Hepatocyte (in vitro differentiated cells): ENCODE data around the gene AXIN1. TPM values are rescaled to one million over a fixed set of nuclear protein-coding genes. Genes with fewer than 3 reads are reported as not detected.

Experiments
- DNase-seq: peaks from one replicate; pipeline ENCODE4 v3.0.0-alpha.2; 2016; ENCODE audit warnings: low spot score
- H2AFZ ChIP-seq: fragments of 200-600 bp; sonication (generic); 2 replicates; pipeline ENCODE4 v1.6.0; 2016; ENCODE audit warnings: antibody characterized with exemption, mild to moderate bottlenecking
- H3K27ac ChIP-seq: fragments of 200-600 bp; sonication (generic); 2 replicates; pipeline ENCODE4 v1.5.1; 2016; ENCODE audit warnings: mild to moderate bottlenecking
- H3K27me3 ChIP-seq: fragments of 200-600 bp; sonication (generic); 2 replicates; pipeline ENCODE4 v1.6.1; 2016
- H3K36me3 ChIP-seq: fragments of 200-600 bp; sonication (generic); replicated peaks from 2 replicates; pipeline ENCODE4 v1.5.1; 2016; ENCODE audit warnings: low read depth; ENCODE audit not compliant: insufficient read depth
- H3K4me1 ChIP-seq: fragments of 200-600 bp; sonication (generic); 2 replicates; pipeline ENCODE4 v1.5.1; 2016; ENCODE audit warnings: mild to moderate bottlenecking, moderate library complexity; ENCODE audit not compliant: insufficient read depth
- H3K4me2 ChIP-seq: fragments of 200-600 bp; sonication (generic); 2 replicates; pipeline ENCODE4 v1.6.0; 2016
- H3K4me3 ChIP-seq: fragments of 200-600 bp; sonication (generic); 2 replicates; pipeline ENCODE4 v1.5.1; 2016; ENCODE audit warnings: mild to moderate bottlenecking
- H3K79me2 ChIP-seq: fragments of 200-600 bp; sonication (generic); 2 replicates; pipeline ENCODE4 v1.6.0; 2017; ENCODE audit warnings: mild to moderate bottlenecking
- H3K9me2 ChIP-seq: fragments of 200-600 bp; sonication (generic); replicated peaks from 2 replicates; pipeline ENCODE4 v1.6.0; 2017; ENCODE audit warnings: mild to moderate bottlenecking; ENCODE audit not compliant: insufficient read depth
- H3K9me3 ChIP-seq: fragments of 200-600 bp; sonication (generic); 2 replicates; pipeline ENCODE4 v1.5.1; 2016; ENCODE audit warnings: low read depth, mild to moderate bottlenecking
- H4K20me1 ChIP-seq: fragments of 200-600 bp; sonication (generic); 2 replicates; pipeline ENCODE4 v1.6.0; 2016; ENCODE audit warnings: mild to moderate bottlenecking; ENCODE audit not compliant: insufficient read depth, poor library complexity, severe bottlenecking
- EZH2 ChIP-seq: fragments of 200-600 bp; sonication (generic); IDR thresholded peaks from 2 replicates; pipeline ENCODE4 v1.6.1; 2016; ENCODE audit warnings: antibody characterized with exemption, mild to moderate bottlenecking, borderline replicate concordance
- EZH2phosphoT487 ChIP-seq: fragments of 200-600 bp; sonication (generic); IDR thresholded peaks from one replicate; pipeline ENCODE4 v1.6.1; 2018; ENCODE audit warnings: antibody characterized with exemption, mild to moderate bottlenecking, low read depth, moderate library complexity; ENCODE audit not compliant: unreplicated experiment, severe bottlenecking
- WGBS: methylation state at CpG from one replicate; pipeline ENCODE4 v1.1.6; 2016; ENCODE audit warnings: low lambda C conversion rate; ENCODE audit errors: missing lambda C conversion rate; 5-methylcytosine and 5-hydroxymethylcytosine counted together
- polyA plus RNA-seq: library from polyadenylated mRNA; unstranded; fragments of >200 nt; fragmentation: Nextera tagmentation; extraction: Ambion mirVana; gene quantifications from 2 replicates; pipeline ENCODE4 v1.2.1, GENCODE V29; 2016
- total RNA-seq: library from RNA; depleted of rRNA; stranded (reverse); fragments of >200 nt; gene quantifications from 2 replicates; pipeline ENCODE4 v1.2.3, GENCODE V29; 2014
- TF ChIP-seq, protein P1 (sequence below): fragments of 200-600 bp; sonication (generic); IDR thresholded peaks from 2 replicates; pipeline ENCODE4 v1.5.1; 2016; ENCODE audit warnings: antibody characterized with exemption, mild to moderate bottlenecking; ENCODE audit not compliant: poor library complexity

Gene AXIN1
- total and polyA plus RNA-seq, 2 experiments from 2014 or later: 16.1 to 27.2 TPM

GRCh38 chr16:311725-312124 lies 40.8 kb downstream of the AXIN1 start:
- Histone ChIP-seq H2AFZ (no peak overlapping the region), H3K36me3 (no peaks in the 10 kb centered on the region), H3K27me3 (no peaks in the 10 kb centered on the region), H3K4me3 (no peak overlapping the region), H3K9me3 (no peaks in the 10 kb centered on the region), H3K4me2 (no peak overlapping the region), H3K4me1 (no peaks in the 10 kb centered on the region), H4K20me1 (peaks cover 8% of the 10 kb centered on the region), H3K9me2 (no peaks in the 10 kb centered on the region), H3K27ac (no peak overlapping the region), H3K79me2 (peaks cover 26% of the 10 kb centered on the region)
- DNase-seq: no peak
- TF ChIP-seq EZH2: no peak
- 96% methylated on average over 15 of the region's 15 CpGs for WGBS

GRCh38 chr16:309476-309875 lies 43.0 kb downstream of the AXIN1 start:
- peaks cover 4% of the 10 kb centered on the region for H3K79me2 ChIP-seq
- DNase-seq: no peak
- H3K9me3 ChIP-seq: no peaks in the 10 kb centered on the region
- no peaks in the 10 kb centered on the region for H4K20me1 ChIP-seq
- H3K4me1 ChIP-seq: no peaks in the 10 kb centered on the region
- no peak for TF ChIP-seq EZH2phosphoT487
- no peak for TF ChIP-seq EZH2
- TF ChIP-seq, protein P1, sequence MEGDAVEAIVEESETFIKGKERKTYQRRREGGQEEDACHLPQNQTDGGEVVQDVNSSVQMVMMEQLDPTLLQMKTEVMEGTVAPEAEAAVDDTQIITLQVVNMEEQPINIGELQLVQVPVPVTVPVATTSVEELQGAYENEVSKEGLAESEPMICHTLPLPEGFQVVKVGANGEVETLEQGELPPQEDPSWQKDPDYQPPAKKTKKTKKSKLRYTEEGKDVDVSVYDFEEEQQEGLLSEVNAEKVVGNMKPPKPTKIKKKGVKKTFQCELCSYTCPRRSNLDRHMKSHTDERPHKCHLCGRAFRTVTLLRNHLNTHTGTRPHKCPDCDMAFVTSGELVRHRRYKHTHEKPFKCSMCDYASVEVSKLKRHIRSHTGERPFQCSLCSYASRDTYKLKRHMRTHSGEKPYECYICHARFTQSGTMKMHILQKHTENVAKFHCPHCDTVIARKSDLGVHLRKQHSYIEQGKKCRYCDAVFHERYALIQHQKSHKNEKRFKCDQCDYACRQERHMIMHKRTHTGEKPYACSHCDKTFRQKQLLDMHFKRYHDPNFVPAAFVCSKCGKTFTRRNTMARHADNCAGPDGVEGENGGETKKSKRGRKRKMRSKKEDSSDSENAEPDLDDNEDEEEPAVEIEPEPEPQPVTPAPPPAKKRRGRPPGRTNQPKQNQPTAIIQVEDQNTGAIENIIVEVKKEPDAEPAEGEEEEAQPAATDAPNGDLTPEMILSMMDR: no peak
- no peak overlapping the region for H3K27ac ChIP-seq
- no peaks in the 10 kb centered on the region for H3K9me2 ChIP-seq
- H3K4me2 ChIP-seq: no peak overlapping the region
- H2AFZ ChIP-seq: no peak overlapping the region
- H3K27me3 ChIP-seq: no peaks in the 10 kb centered on the region
- 92% methylated on average over 7 of the region's 7 CpGs for WGBS
- H3K4me3 ChIP-seq: no peak overlapping the region
- H3K36me3 ChIP-seq: no peaks in the 10 kb centered on the region

DNA sequence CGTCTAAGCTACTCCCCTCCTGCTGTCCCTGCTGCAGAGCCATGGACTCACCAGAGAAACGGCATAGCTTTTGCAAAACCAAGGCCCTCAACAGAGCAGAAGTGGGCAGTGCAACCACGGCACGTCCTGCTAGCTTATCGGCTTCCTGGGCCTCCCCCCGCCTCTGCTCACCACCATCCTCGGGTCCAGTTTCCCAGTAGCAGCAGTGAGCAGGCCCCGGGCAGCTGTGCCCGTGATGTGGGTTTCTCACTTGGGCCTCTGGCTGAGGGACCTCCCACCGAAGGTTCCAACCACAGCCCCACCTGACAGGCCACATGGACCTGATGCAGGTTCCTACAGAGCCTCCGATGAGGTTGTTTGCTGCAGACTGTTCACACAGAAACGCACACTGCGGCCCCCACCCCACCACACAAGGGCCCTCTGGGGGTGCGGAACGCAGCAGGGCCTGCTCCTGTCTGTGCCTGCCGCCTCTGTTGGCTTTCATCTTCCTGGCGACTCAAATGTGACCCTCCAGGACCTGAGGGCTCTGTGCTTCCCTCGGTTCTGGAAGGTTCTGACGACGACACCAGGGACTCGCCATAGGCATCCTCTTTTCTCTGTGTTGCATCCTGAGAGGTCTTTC lies 44.7 kb downstream of the AXIN1 start:
- H3K4me3 ChIP-seq: no peak overlapping the region
- H3K36me3 ChIP-seq: no peaks in the 10 kb centered on the region

DNA sequence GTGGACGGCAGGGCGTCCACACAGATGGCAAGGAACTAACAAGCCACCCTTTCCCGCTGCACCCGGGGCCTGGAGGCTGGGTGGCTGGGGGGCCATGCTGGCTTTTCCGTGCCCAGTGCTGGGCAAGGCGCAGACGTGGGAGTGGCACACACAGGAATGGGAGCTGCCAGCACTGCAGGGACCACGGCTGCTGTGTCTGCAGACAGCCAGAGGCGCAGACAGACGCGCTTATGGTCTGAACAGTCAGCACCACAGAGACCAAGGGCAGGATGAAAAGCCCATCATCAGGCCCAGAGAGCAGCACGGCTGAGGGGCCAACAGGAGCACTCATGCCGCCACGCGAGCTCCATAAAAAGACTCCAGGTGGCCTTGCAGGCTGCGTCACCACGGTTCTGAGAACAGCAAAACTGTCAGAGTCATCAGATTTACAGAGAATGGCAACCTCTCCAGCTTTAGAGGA lies 45.6 kb downstream of the AXIN1 start:
- no peaks in the 10 kb centered on the region for H3K27me3 ChIP-seq
- TF ChIP-seq EZH2phosphoT487: no peak
- TF ChIP-seq, protein P1: no peak
- TF ChIP-seq EZH2: no peak
- no peak overlapping the region for H3K27ac ChIP-seq
- no peak overlapping the region for H2AFZ ChIP-seq
- DNase-seq: no peak
- no peaks in the 10 kb centered on the region for H3K36me3 ChIP-seq
- H3K9me3 ChIP-seq: no peaks in the 10 kb centered on the region
- no peaks in the 10 kb centered on the region for H4K20me1 ChIP-seq
- H3K4me3 ChIP-seq: no peak overlapping the region
- H3K4me1 ChIP-seq: no peaks in the 10 kb centered on the region
- no peaks in the 10 kb centered on the region for H3K9me2 ChIP-seq
- H3K79me2 ChIP-seq: no peaks in the 10 kb centered on the region
- 96% methylated on average over 17 of the region's 17 CpGs for WGBS
- no peak overlapping the region for H3K4me2 ChIP-seq

More for the DNA sequence above, 44.7 kb downstream of the AXIN1 start:
- TF ChIP-seq, protein P1: no peak
- TF ChIP-seq EZH2phosphoT487 (no peak), EZH2 (no peak)
- Histone ChIP-seq H3K9me3 (no peaks in the 10 kb centered on the region), H4K20me1 (no peaks in the 10 kb centered on the region), H3K27me3 (no peaks in the 10 kb centered on the region), H3K9me2 (no peaks in the 10 kb centered on the region), H2AFZ (no peak overlapping the region), H3K27ac (no peak overlapping the region), H3K4me2 (no peak overlapping the region), H3K79me2 (no peaks in the 10 kb centered on the region), H3K4me1 (no peaks in the 10 kb centered on the region)
- no peak for DNase-seq
- 96% methylated on average over 20 of the region's 21 CpGs for WGBS
